Smooth muscle cell of the brain vasculature (primary cell): ENCODE data around the gene SNRPA1.
"Not testable (repeated sequence)": the region's sequence is repeated elsewhere in the genome, so short reads cannot be mapped to it uniquely, and the experiment has no call there.

Experiments
- DNase-seq: peaks from one replicate; pipeline ENCODE4 v3.0.0-alpha.2; 2012; ENCODE audit warnings: low read depth, low spot score

SNRPA1 gene

DNA sequence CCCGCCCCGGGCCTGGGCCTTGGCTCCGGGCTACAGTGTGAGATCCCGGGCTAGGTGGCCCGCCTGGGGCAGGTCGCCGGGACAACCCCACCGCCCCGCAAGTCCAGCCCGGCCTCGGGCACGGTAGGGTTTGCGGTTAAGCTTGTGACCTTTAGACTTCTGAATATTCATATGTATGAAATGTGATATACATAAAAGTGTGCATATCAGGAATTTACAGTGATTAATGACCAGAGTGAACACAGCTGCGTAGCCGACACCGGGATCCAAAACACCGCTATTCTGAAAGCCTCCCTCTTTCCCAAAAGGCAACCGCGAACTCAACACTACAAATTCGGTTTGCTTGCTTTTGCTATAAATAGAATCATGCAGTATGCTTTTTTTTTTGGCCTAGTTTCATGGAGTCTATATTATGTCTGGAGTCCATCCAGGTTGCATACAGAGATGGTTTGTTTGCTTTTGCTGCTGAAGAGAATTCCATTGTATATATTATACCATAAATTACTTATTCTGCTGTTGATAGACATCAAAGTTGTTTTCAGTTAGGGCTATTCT is 636 bp upstream of the SNRPA1 start:
- no peak for DNase-seq

DNA sequence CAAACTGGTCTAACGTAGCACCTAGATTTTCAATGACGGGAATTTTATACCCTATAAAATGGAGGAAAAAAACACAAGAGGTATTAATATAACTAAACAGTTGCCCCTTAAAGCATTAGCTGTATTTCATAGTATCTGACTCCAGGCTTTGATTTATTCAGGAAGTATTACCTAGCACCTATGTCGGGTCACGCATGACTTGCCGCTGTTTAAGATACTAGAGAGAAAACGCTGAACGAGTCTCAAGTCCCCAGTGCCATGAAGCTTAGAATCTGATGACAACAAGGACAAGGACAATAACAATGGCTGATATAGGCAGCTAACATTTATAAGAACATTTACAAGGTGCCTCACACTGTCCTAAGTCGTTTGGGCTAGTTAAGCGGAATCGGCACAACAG is 1.9 kb downstream of the SNRPA1 start:
- no peak for DNase-seq

DNA sequence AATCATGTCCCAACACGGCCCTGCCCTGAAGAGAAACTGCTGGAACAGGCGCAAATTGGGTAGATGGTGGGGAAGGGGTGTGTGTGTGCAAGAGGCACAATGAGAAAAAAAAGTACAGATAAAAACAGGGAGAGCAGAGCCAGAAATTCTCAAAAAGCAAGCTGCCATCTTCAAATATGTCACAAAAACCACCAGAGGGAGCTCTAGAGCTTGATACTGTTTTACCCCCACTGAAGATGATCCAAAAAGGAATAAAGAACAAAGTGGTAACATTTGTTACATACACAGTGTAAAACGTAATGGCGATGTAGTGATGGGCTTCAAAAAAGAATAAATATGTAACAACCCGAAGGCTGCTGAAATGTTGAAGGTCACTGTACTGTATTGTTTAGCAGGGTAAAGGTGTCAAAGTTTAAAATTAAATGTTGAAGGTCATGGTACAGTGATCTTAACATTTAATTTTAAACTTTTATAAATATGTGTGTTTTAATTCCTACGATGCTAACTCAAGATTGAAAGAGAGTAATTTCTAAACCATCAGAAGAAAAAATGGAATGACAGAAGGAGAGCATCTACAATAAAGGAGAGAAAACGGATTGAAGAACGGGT is 6.0 kb downstream of the SNRPA1 start:
- DNase-seq, result no peak

DNA sequence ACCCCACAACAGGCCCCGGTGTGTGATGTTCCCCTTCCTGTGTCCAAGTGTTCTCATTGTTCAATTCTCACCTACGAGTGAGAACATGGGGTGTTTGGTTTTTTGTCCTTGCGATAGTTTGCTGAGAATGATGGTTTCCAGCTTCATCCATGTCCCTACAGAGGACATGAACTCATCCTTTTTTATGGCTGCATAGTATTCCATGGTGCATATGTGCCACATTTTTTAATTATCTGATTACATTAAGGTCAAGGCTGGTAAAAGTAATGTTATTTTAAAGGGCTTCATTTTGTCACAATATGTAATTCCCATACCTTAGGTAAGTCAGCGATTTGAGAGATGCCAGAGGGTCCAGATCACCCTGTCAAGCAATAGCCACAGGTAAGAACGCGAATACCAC is 7.7 kb downstream of the SNRPA1 start:
- not testable (repeated sequence) for DNase-seq

DNA sequence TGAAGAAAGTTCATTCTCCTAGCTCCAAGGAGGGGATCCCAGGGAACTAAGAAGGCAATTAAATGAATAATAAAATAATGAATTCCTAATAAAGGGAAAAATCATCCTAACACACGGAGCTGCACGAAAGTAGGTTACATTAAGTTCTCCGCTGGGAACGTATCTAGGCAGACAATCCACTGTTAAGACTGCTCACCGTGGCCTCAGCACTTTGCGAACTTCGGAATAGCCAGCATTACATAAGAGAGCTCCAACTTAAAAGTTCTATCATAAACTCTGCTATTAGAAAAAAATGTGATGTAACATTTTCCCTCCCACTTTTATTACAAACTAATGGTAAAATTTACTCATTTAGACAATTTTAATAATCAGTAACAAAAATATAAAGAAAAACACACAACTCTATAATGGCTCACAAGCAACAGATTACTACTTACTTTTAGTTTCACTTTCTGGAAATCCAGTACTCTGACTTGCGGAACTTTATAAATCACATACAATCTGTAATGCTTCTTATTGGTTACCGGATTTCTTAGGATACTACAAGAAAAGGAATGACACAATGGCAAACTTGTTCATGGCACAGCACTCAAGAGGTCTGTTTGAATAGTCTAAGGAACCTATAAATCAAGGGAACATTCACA is 8.5 kb downstream of the SNRPA1 start:
- no peak for DNase-seq

DNA sequence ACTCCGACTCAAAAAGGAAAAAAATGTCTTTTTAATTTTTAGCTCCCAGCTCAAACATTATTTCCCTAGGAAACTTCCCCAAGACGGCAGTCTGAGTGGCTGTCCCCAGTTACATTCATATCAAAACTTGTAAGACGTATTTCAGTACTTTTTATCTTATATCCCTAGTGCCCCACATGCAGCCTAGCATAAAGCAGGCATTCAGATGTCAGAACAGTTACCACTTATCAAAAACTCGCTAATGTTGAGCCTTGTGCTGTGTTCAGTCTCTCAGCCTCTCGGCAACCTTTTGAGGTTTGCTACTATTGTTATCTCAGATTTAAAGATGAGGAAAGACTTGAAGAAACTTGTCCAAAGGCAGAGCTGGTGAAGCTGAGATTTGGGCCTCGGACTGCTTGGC is 11.1 kb downstream of the SNRPA1 start:
- DNase-seq, result no peak

DNA sequence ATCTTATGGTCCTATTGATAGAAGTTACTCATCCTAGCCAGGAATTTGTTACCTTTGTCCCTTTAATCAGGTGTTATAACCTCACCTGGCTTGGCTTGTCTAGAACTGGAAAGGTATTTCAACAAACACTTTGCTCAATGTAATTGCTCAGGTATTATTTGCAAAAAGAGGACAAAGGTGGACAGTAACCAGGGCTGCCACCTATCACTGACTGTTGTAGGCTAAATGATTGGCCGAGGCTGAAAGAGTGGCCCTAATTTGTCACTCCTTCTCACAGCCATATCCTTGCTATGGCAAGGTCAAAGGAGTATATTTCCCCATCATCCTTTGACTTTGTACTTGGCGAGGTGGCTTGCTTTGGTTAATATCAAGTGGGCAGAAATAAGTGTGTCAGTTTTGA is 15.0 kb downstream of the SNRPA1 start:
- no peak for DNase-seq

DNA sequence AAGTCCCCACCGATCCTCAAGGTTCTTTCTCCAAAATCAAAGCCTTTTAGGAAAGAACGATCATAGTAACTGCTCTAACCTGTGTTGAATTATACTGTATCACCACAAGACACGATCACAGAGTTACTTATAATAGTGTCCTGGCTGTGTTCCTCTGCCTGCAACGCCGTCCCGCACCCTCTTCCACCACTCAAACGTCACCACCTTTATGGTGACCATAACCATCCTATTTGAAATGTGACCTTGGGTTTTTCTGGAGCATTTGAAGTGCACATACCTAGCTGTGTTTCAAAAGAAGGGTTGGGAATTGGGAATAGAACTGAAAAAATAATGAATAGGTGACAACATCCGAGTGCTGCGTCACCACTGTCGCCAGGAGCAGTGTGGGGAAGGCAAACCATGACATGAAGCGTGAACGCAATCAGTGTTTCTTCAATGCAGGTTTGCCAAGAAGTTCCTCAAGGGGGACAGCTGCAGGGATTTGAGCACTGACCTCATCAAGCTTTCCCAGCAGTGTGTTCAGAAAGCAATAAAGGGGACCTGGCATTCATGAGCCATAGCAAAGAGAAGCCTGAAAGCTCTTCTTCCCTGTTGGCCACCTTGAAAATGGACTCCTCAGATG is 17.0 kb downstream of the SNRPA1 start:
- no peak for DNase-seq

DNA sequence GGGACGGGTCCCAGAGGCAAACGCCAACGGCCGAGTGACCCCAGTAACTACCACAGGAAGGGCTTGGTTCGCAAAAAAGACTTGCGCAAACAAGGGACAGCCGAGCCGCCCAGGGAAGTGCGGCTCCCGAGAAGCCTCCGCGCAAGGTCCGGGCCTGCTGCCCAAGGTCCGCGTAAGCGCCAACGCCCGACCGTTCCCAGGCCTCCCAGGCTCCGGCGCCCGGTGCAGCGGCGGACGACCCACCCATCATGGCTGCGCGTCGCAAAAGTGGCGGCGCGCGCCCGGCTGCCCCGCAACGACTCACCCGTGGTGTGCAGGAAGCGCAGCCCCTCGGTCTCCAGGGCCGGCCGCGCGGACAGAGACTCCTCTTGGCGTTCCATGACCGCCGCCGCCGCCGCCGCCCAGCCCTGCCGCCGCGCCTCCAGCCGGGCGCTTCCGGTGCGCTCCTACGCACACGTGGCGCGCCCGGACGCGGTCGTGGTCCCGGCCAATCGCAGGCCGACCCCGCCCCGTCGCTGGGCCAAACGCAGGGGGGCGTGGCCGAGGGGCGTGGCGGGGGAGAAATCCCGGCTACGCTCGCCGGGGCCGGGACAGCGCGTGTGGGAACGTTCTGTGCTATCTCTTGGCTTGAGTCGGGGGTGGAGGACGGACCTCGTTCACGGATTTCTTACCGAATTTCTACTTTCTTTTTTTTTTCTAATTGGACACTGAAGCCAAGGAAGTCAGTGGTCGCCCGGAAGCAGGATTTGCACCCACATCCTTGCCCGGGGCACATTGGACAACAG is 17.8 kb downstream of the SNRPA1 start, which contains the start of gene SELENOS:
TSS of gene SELENOS (minus strand) at position 448 of the 785 bp plus-strand sequence. CDS start at position 380, 68 bp downstream.
- no peak for DNase-seq

DNA sequence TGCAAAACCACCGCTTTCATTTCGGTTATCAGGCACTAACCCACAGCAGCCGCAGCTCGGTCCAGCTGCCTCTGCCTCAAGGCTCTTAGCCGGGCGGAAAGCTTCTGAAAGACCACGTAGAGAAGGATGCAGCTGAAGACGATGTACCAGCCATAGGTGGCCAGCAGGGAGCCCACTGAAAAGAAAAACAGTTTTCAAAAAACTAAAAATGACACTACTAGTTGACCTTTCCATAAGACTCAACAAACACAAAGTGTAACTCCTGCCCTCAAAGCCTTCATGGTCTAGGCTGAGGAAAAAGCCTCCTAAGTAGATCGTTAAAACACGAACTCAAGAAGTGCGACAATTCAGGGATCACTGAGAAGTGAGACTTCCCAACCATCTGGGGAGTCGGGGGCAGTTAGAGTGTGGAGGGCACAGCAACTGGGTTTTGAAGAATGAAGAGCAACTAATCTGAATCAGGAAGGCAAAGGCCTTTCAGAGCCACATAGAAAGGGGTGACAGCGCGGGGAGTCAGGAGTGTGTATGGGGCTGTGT is 18.5 kb downstream of the SNRPA1 start:
- no peak for DNase-seq

DNA sequence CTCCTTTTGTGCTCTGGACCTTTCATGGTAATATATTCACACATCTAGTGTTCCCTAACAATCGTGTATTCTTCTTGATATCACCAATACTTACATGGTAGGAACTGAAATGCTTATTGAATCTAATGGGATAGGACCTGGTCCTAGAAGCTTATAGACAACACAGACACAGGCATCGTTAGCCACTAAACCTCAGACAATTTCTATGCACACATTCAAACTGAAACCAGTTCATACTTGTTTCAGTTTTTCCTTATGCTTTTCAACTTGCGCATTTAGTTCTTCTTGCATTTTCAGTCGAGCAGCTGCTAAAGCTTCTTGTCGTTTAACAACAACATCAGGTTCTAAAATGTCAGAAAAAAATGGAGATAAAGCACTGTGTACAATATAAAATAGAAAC is 20.0 kb downstream of the SNRPA1 start:
- DNase-seq, result no peak

DNA sequence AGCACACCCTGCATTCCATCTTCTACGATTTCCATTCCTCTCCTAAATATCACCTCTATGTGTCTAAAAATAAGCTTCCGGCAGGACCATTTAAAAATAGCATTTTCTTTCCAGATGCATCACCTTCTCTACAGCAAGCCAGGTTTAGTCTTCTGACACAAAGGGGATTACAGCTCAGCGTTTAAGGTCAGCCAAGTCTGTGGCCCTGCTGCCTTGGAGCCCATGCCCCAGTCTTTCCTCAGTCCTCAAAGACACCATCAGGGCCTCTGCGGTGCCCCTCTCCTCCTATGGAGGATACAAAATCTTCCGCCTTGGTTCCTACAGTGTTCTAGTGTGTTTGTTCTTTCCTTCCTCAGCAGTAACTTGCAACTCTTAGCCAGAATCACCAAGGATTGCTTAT is 21.5 kb downstream of the SNRPA1 start:
- no peak for DNase-seq

DNA sequence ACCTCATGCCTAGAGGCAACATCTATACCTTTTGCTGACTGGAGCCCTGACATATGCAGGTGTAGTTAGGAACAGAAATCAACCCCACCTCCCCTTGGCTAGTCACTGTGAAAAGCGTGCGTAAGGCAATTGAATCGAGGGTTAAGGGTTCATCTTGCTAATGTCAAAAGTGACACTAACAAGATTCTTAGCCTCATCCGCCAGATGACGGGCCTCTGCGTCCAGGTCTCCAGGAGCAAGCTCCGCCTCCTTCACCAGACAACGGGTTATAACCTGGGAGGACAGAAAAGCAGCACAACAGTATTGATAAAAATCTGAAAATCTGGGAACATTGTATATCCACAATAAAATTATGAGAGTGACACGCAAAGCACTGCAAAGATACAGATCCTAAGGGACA is 22.5 kb downstream of the SNRPA1 start:
- no peak for DNase-seq

DNA sequence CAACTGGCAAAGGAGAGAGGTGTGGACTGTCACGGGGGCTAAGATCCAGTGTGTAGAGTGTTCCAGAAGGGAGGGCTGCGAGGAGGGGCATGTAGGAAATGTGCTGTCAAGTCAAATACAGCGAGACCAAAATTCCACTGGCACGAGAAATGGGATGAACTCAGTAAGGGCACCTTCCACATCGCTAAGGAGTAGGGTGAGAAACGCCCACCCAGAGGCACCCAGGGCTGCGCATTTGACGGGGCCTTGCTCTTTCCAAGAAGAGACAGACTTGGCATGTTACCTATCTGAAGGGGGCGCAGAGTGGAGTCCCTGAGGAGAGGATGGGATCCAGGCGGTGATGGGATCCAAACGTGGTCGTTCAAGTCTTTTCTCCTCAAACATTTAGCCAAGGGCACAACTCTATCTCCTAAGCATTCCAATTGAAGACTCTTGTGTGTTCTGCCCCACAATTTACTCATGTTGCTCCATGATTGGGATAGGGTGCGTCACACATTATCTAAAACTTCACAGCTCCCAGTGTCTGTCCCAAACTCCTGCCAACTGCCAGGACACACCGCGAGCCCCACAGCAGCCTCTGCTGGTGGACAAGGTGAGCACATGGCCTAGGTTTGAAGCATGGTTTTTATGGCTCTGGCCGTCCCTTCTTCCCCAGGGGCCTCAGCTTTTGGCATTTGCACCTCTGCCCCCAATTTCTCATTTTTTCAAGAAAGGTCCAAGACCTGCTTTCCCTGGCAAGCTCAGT is 25.4 kb downstream of the SNRPA1 start:
- DNase-seq, result no peak

DNA sequence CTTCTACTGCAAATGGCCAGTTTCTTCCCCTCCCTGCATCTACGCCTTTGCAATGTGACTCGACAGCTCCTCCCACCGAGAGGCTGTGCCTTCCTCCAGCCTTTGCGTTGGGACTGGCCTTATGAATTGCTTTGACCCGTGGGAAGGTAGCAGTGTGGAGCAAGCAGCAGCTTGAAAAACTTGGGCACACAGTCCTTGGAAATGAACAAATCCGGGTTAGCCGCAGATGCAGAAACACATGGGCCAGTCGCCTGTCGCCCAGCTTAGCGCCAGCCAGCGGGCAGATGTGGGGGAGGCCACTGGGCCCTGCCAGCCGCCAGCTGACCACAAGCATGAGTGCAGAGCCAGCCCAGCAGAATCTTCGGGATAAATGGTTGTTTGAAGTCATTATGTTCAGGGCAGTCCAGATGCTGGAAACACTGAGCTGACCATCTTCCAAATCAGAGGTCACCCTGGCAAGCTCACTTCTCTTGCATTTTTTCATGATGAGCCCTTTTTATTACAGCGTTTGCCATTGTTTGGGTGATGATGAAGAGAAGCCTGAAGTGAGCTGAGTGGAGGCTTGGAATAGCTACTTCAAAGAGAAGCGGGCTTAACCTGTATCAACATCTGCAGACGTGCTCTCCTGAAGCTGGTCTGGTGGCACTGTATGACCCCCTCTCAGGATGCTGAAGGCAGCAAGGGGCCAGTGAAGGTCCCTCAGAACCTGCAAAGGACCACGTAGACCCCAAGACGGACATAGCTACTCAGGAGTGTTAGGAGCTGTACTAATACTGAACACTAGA is 27.5 kb downstream of the SNRPA1 start:
- no peak for DNase-seq

DNA sequence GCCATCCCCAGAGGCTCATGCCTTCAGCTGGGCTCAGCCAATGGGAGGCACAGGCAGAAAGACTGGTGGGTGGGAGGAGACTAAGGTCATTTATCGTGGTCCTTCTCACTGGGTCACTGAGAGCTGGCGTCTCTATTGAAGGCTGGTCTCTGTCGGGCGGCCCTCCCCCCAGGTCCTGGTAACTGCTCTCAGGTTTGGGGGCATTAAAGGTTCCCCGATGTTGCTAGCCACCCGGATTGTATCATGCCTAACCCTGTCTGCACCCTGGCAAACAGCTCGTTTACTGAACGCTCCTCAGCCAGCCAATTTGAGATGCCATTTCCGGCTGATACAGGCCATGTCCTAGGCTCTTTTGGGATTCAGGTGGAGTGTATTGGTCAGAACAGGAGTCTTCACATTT is 28.3 kb downstream of the SNRPA1 start:
- no peak for DNase-seq

DNA sequence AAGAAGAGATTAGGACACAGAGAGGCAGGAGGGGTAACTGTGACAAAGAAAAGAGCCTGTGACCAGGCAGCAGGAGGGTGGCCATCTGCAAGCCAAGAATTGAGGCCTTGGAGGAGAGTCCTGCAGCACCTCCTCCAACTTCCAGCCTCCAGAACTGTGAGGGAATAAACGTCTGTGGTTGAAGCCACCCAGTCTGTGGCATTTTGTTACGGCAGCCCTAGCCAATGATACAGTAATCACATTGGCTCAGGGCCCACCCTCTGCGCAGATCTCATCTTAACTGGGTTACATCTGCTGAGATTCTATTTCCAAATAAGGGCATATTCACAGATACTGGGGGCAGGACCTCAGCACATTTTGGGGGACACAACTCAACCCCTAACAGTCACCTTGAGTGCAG is 29.0 kb downstream of the SNRPA1 start:
- no peak for DNase-seq

DNA sequence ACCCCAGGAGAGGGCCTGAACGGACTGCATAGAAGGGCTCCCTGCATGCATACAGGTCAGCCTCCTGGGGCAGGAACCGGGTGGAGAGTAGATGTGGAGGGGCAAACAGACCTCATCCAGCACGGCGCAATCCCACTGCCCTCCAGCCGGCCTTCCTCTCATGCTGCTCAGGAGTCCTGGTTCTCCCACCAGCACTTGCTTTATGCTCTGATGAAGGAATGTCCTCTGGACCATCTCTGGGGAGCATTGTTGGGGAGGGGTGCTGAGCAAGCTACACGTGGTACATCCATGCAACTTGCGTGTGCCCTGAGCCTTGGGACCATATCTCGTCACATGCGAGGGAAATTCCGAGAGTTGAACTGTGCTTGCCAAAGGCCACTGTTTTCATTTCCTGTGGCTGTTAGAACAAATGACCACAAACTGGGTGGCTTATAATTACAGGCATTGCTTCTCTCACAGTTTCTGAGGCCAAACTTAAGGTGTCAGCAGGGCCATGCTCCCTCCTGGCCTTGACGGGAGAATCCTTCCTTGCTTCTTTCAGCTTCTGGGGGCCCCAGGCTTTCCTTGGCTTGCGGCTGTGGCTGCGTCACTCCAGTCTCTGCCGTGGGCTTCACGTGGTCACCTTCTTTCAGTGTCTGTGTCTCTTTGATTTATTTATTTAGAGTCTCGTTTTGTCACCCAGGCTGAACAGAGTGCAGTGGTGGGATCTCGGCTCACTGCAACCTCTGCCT is 30.0 kb downstream of the SNRPA1 start:
- DNase-seq, result no peak

DNA sequence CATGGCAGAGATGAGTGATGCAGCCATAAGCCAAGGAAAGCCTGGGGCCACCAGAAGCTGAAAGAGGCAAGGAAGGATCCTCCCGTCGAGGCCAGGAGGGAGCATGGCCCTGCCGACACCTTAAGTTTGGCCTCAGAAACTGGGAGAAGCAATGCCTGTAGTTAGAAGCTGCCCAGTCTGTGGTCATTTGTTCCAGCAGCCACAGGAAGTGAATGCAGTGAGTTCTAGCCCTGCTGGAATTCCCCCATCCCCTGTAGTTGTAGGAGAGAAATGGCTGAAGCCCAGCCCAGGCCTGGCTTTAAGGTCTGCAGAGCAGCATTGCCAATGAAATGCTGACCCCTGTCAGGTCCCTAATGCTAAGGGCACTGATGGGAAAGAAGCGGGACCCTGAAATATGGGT is 31.0 kb downstream of the SNRPA1 start:
- no peak for DNase-seq

DNA sequence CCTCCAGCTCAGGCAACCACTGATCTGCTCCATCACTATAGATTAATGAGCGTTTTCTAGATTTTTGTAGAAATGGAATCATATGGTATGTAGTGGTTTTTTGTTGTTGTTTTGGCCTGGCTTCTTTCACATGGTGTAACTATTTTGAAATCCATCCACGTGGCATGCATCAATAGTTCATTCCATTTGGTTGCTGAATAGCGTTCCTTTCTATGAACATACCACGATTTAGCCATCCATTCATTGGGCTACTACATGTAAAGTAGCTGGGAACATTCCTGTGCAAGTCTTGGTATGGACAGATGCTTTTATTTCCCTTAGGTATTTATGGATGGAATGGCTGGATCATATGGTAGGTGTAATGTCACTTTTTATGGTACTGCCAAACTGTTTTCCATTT is 32.5 kb downstream of the SNRPA1 start:
- DNase-seq, result no peak
